ENCODE measurements around the gene HPRT1. TPM values are rescaled to one million over a fixed set of nuclear protein-coding genes. Genes with fewer than 3 reads are reported as not detected.

The HPRT1 gene
- total RNA-seq, 1 donor, result 10.0 TPM

GRCh38 chrX:134431894-134432293 lies 28.1 kb upstream of the HPRT1 start:
- TF ChIP-seq, protein P1, sequence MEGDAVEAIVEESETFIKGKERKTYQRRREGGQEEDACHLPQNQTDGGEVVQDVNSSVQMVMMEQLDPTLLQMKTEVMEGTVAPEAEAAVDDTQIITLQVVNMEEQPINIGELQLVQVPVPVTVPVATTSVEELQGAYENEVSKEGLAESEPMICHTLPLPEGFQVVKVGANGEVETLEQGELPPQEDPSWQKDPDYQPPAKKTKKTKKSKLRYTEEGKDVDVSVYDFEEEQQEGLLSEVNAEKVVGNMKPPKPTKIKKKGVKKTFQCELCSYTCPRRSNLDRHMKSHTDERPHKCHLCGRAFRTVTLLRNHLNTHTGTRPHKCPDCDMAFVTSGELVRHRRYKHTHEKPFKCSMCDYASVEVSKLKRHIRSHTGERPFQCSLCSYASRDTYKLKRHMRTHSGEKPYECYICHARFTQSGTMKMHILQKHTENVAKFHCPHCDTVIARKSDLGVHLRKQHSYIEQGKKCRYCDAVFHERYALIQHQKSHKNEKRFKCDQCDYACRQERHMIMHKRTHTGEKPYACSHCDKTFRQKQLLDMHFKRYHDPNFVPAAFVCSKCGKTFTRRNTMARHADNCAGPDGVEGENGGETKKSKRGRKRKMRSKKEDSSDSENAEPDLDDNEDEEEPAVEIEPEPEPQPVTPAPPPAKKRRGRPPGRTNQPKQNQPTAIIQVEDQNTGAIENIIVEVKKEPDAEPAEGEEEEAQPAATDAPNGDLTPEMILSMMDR (IDR thresholded peaks at IDR 0.05; ENCODE audit: insufficient read depth, low read length), result no peak
- DNase-seq (ENCODE audit: low read depth), result peak; percentile 34
- no peak overlapping the region for H3K4me3 ChIP-seq (ENCODE audit: low read depth, low read length)

GRCh38 chrX:134435894-134436293 lies 24.1 kb upstream of the HPRT1 start:
- H3K4me3 ChIP-seq (ENCODE audit: low read depth, low read length), result no peak overlapping the region
- DNase-seq (ENCODE audit: low read depth), result no peak
- TF ChIP-seq, protein P1 (IDR thresholded peaks at IDR 0.05; ENCODE audit: insufficient read depth, low read length), result no peak

- no peak for DNase-seq (ENCODE audit: low read depth)
- H3K4me3 ChIP-seq (ENCODE audit: low read depth, low read length), result no peak overlapping the region
- TF ChIP-seq, protein P1 (IDR thresholded peaks at IDR 0.05; ENCODE audit: insufficient read depth, low read length), result no peak
These were observed 16.9 kb upstream of the HPRT1 start for GRCh38 chrX:134443020-134443419.

- TF ChIP-seq, protein P1 (IDR thresholded peaks at IDR 0.05; ENCODE audit: insufficient read depth, low read length), result no peak
- DNase-seq (ENCODE audit: low read depth), result no peak
These were observed 16.5 kb upstream of the HPRT1 start for GRCh38 chrX:134443461-134443860.

DNA sequence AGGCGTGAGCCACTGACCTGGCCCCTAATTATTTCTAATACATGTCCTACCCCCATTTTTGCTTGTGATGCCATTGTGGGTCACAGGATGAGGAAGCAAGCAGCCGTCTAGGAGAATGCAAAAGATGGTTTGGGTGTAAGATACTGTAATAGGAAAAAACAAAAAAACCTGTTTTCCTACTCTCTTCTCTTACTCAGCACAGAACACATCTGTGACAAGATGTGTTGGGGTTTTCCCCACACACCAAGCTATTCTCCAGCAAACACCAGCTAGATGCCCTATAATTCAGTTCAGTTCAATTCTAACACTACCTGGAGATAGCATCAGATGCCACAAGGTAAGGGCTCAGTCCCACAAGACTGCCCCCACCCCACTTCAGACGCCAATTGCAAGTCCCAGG lies 15.3 kb upstream of the HPRT1 start:
- TF ChIP-seq, protein P1 (IDR thresholded peaks at IDR 0.05; ENCODE audit: insufficient read depth, low read length), result no peak
- DNase-seq (ENCODE audit: low read depth), result no peak
- H3K4me3 ChIP-seq (ENCODE audit: low read depth, low read length), result no peak overlapping the region

More at GRCh38 chrX:134443461-134443860, 16.5 kb upstream of the HPRT1 start:
- no peak overlapping the region for H3K4me3 ChIP-seq (ENCODE audit: low read depth, low read length)

DNA sequence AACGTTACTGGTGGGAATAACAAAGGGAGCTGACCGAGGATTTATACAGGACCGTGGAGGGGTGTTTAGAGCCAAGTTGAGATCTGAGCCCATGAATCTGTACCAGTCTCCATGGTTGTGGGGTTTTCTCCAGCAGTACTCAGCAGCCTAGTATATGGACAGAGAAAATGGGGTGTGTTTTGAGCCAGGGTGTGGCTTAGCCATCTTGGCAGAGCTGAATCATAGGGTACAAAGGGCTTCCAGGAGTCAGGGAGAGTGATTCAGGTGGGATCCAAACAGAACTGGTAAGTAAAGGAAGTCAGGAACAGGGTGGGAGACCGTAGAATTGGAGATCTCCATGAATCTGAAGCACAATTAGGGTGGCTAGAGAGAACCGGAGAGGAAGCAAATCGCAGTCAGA lies 7.4 kb upstream of the HPRT1 start:
- DNase-seq (ENCODE audit: low read depth), result no peak
- H3K4me3 ChIP-seq (ENCODE audit: low read depth, low read length), result no peak overlapping the region
- TF ChIP-seq, protein P1 (IDR thresholded peaks at IDR 0.05; ENCODE audit: insufficient read depth, low read length), result no peak

GRCh38 chrX:134453631-134454030 lies 6.3 kb upstream of the HPRT1 start:
- no peak overlapping the region for H3K4me3 ChIP-seq (ENCODE audit: low read depth, low read length)
- TF ChIP-seq, protein P1 (IDR thresholded peaks at IDR 0.05; ENCODE audit: insufficient read depth, low read length), result no peak
- no peak for DNase-seq (ENCODE audit: low read depth)

All from fibroblast of the aortic adventitia (primary cell).